CD4-positive, alpha-beta T cell treated with Interleukin-4 for 4 hours (primary cell): ENCODE results near the gene NXT1.
A peak's percentile ranks its signal among the peaks of the same experiment; 100 is the strongest.
"Not testable (repeated sequence)": the region's sequence is repeated elsewhere in the genome, so short reads cannot be mapped to it uniquely, and the experiment has no call there.

Source experiments
- DNase-seq: peaks from one replicate; pipeline ENCODE4 v3.0.0-alpha.2; 2020

Gene NXT1

DNA sequence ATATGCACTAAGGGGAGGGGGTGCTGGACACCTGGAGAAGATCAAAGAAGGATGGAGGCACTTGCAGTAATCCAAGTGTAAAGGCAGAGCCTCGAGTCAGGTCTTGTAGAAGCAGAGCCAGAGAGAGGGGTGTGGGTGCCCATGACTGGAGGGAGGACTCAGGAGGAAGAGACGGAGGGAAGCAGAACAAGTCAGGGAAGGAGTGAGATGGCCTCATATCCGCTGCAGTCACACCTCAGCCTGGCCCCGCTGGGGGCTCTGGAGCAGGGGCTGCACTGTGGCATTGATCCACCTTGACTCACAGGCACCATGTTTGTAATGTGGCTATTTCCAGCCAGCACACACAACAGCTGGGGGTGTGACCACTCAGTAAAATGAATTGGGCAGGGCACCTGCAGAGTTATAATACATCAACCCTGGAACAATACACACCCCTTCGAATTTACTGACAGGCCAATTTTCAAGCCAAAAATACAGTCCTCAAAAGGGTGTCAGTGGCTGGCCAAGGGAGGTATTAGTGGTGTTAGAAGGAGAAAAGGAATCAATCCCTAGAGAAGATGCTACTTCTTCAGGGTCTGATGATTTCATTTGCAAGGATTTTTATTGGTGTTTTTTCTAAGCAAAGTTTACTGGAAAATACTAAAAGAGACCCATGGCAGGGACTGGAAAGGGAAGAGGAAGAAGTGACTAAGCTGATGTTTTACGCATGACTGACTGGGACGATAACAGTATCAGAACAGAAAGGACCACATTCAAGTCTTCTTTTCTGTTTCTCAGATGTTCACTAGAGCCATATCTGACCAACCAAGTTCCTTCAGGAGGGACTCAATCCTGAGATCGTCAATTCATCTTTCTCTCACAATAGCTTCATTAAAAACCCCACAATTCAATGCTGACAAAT is 18.9 kb upstream of the NXT1 start:
- DNase-seq = no peak

DNA sequence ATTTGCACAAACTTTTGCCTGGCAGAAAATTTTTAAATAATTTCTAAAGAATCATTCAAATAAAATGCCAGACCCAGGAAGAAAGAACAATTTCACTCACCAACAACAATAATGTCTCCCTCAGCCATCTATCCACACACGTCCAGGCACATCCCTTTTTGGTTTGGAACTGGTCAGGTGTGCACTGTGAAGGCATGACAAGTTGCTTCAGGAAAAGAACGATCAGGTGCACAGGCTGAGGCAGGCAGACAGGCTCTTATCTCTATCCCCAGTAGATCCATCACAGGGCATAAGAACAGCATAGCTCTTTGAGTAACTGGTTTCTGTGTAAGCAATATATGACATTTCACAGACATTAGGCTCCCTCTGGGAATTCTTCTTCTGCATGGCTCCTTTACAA is 18.1 kb upstream of the NXT1 start:
- no peak for DNase-seq

DNA sequence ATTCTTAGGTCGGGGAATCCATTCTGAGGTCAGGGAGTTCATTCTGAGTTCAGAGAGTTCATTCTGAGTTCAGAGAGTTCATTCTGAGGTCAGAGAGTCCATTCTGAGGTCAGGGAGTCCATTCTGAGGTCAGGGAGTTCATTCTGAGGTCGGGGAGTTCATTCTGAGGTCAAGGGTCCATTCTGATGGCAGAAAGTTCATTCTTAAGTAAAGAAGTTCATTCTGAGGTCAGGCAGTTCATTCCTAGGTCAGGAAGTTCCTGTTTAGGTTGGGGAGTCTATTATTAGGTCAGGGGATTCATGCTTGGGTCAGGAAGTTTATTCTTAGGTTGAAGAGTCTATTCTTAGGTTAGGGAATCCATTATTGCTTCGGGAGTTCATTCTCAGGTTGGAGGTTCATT is 16.5 kb upstream of the NXT1 start:
- DNase-seq = no peak

DNA sequence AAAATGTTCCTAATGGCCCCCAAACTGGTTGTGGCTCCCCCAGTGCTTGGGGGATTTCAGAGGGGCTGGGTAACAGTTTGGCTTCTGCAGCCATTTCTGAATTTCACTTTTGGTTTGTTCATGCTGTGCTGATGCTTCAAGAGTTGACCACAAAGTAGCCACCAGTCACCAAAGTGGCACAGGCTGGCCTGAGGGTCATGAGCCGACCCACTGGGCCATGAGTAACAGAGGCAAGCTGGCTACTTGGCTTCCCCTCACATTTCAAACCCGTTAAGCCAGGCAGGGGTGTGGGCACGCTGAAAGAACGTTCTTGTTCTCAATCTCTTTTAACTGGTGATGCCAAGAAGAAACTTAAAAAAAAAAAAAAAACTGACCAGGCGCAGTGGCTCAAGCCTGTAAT is 15.1 kb upstream of the NXT1 start:
- no peak for DNase-seq

DNA sequence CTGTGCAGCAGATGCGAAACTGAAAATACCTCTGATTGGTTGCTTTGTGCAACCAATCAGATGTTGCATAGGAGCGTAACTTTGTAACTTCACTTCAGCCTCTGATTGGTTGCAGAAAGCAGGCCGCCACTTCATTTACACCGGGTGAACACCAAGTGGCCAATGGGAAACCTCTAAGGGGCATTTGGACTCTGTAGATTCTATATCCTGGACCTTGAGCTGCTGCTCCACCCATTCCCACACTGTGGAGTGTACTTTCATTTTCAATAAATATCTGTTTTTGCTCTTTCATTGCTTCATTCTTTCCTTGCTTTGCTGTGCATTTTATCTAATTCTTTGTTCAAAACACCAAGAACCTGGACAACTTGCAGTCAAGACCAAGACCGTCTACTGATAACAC is 14.1 kb upstream of the NXT1 start:
- DNase-seq = no peak

- no peak for DNase-seq
Measured at GRCh38 chr20:23337312-23337711, 13.3 kb upstream of the NXT1 start.

DNA sequence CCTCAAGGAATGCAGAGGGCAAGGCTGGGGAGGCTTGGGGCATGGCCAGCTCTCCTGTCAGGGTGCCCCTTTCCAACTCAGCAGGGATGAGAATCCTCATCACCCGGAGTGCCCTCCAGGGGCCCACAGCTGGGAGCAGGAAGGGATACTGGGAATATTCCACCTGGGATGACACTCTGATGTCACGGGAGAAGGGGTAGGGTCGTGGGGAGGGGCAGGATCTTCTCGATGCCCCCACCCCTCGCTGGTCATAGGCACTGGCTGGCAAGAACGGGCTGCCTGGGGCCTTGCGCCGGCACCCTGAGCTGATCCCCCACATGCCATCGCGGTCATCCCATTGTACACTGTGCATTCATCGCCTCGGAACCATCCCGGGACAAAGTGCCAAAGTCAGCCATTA is 10.6 kb upstream of the NXT1 start:
- no peak for DNase-seq

DNA sequence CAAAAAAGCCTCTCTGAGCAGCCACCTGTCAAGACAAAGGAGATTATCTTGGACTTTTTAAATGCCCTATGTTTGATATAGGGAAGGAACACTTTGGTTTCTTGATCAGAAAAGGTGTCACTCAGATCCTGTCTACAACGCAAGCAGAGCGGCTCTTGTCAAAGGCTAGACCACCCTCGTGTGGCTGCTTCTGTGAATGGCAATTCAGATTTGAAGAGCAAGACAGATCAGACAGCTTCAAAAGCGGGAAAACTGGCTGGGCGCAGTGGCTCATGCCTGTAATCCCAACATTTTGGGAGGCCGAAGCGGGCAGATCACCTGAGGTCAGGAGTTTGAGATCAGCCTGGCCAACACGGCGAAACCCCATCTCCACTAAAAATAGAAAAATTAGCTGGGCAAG is 10.1 kb upstream of the NXT1 start:
- no peak for DNase-seq

DNA sequence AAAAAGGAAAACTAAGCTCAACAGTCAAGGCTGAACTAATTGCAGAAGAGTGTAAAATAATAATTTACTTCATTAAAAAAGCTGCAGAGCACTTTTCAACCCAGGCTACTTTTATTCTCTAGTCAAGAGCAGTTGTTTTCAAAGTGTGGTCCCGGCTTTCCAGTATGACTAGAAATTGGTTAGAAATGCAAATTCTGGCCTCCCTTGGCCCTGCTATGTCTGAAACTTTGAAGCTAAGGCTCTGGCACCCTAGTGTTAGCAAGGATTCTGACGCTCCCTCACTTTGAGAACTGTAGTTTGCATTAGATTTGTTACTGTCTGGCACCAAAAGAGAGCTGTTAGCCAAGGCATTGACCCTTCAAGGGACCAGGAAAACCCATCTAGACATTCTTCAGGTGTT is 9.5 kb upstream of the NXT1 start:
- DNase-seq = no peak

GRCh38 chr20:23343590-23343989 is 7.0 kb upstream of the NXT1 start:
- no peak for DNase-seq

- DNase-seq = no peak
Measured at GRCh38 chr20:23344336-23344735, 6.3 kb upstream of the NXT1 start.

GRCh38 chr20:23346002-23346401 is 4.6 kb upstream of the NXT1 start:
- DNase-seq = no peak

DNA sequence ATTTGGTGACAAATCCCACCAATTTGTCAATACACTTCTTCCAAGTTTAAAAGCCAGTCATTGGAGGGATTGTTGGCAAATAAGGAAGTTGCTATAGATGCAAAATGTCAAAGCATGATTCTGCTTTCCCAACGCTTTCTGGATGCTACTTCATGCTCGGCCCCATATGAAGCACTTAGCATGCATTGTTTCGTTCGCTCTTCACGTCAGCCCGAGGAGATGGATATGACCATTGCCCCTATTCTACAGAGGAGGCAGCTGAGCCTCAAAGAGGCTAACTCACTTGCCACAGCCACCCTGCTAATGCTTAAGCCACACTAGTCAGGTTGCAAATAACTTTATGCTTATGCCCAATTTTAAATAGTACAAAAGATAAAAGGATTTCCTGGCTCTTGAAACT is 2.8 kb upstream of the NXT1 start:
- DNase-seq = no peak

DNA sequence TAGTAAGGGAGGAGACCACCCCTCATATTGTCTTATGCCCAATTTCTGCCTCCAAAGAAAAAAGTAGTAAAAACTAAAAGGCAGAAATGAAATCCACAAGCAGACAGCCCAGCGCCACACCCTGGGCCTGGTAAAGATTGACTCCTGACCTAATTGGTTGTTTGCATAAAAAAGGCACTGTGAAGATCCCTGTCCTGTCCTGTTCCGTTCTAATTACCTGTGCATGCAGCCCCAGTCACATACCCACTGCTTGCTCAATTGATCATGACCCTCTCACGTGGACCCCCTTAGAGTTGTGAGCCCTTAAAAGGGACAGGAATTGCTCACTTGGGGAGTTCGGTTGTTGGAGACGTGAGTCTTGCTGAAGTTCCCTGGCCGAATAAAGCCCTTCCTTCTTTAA is 2.1 kb upstream of the NXT1 start:
- DNase-seq = not testable (repeated sequence)

GRCh38 chr20:23349338-23350195 is 1.0 kb upstream of the NXT1 start:
- DNase-seq = peak; percentile 79

GRCh38 chr20:23350904-23351838 is 580 bp downstream of the NXT1 start:
- peak; percentile 54 for DNase-seq

DNA sequence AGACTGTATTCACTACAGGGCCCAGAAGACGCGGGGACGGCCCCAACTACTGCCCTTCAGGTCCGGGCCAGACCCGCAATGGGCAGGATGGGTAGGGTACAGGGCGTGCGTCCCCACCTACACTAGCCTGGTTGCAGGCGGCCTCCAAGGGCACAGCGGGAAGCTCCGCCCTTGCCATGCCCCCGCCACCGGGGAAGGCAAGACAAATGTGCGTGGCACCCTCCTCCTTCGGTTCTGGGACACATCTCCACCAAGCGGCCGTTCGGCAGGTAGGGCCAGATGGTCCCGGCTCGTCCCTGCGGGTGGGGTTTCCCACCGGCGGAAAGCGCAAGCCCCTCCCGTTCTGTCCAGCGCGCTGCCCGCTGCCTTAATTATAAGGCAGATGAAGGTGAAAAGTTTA is 5.6 kb downstream of the NXT1 start:
- DNase-seq = no peak

- DNase-seq = peak; percentile 100
Measured at GRCh38 chr20:23357767-23358562, 7.4 kb downstream of the NXT1 start.

- DNase-seq = no peak
Measured at GRCh38 chr20:23358563-23358906, 7.9 kb downstream of the NXT1 start.

GRCh38 chr20:23358923-23359593 is 8.5 kb downstream of the NXT1 start:
- DNase-seq = no peak

GRCh38 chr20:23360531-23360930 is 9.9 kb downstream of the NXT1 start:
- no peak for DNase-seq

DNA sequence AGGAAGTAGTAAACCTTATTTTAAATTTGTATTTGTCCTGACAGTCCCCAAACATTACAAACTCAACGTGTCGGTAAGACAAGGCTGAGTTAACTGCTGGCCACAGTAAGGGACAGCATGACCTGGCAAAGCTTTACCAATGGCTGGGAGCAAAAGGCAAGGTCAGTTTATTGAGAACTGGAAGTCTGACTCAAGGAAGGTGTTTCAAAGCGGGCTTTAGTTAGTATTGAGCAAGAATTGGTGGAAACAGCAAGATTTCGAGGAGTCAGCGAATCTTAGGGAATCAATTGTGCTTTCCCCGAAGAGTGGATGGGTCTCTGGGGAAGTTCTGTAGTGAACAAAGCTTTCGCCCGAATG is 10.5 kb downstream of the NXT1 start:
- DNase-seq = no peak
